ENCODE data around the gene RIT1. TPM values are rescaled to one million over a fixed set of nuclear protein-coding genes. Genes with fewer than 3 reads are reported as not detected.

The RIT1 gene
- total RNA-seq, 1 experiment from 2014 or later, result 27.2 TPM

GRCh38 chr1:155861896-155862295 lies 49.3 kb downstream of the RIT1 start:
- Mint-ChIP-seq H3K9me3 (no peaks in the 10 kb centered on the region), H3K4me3 (no peak overlapping the region), H3K4me1 (peaks cover 16% of the 10 kb centered on the region), H3K36me3 (no peaks in the 10 kb centered on the region), H3K27ac (no peak overlapping the region), H3K27me3 (ENCODE audit: low read depth) (no peaks in the 10 kb centered on the region; the same call in 1 of the 2 replicates)
- CTCF ChIA-PET, result no interaction called here
- DNase-seq (ENCODE audit: low spot score) (no peak), ATAC-seq (no peak)
- POLR2A ChIA-PET, result no interaction called here
- TF ChIP-seq ETV6 (CRISPR knock-in tag; IDR thresholded peaks at IDR 0.05) (no peak), ZNF219 (CRISPR knock-in tag; IDR thresholded peaks at IDR 0.05; ENCODE audit: borderline replicate concordance) (no peak), FOXJ3 (CRISPR knock-in tag; IDR thresholded peaks at IDR 0.05; ENCODE audit: borderline replicate concordance) (no peak), E2F1 (CRISPR knock-in tag; IDR thresholded peaks at IDR 0.05) (no peak), CTCF (IDR thresholded peaks at IDR 0.05) (no peak), ZNF396 (CRISPR knock-in tag; IDR thresholded peaks at IDR 0.05; ENCODE audit: borderline replicate concordance) (no peak), PRDM15 (CRISPR knock-in tag; IDR thresholded peaks at IDR 0.05) (no peak), ZNF512 (CRISPR knock-in tag; IDR thresholded peaks at IDR 0.05; ENCODE audit: borderline replicate concordance) (no peak), PRRX2 (CRISPR knock-in tag; IDR thresholded peaks at IDR 0.05) (no peak), ZMAT4 (CRISPR knock-in tag; IDR thresholded peaks at IDR 0.05) (no peak), E2F5 (CRISPR knock-in tag; IDR thresholded peaks at IDR 0.05) (no peak), ZNF121 (CRISPR knock-in tag; IDR thresholded peaks at IDR 0.05) (no peak), ZNF532 (CRISPR knock-in tag; IDR thresholded peaks at IDR 0.05; ENCODE audit: borderline replicate concordance) (no peak), STAT6 (CRISPR knock-in tag; conservative IDR thresholded peaks at IDR 0.05; ENCODE audit: low read depth) (no peak), PREB (CRISPR knock-in tag; IDR thresholded peaks at IDR 0.05; ENCODE audit: borderline replicate concordance) (no peak), NR3C1 (CRISPR knock-in tag; conservative IDR thresholded peaks at IDR 0.05; ENCODE audit: low read depth) (no peak), CBFB (CRISPR knock-in tag; IDR thresholded peaks at IDR 0.05; ENCODE audit: low read depth) (no peak), MAX (CRISPR knock-in tag; IDR thresholded peaks at IDR 0.05) (no peak), ELF4 (CRISPR knock-in tag; IDR thresholded peaks at IDR 0.05; ENCODE audit: low read depth) (no peak)

Data from WTC11 (cell line).